SK-N-SH (cell line): ENCODE results near the gene RESF1. TPM values are rescaled to one million over a fixed set of nuclear protein-coding genes. Genes with fewer than 3 reads are reported as not detected.

Experiments used
- CTCF ChIA-PET: fragments of 300-600, 350-600 bp; formaldehyde crosslinking; extraction: SDS; loops from one replicate; lab custom pipeline; 2021; lab: Yijun Ruan, JAX
- POLR2A ChIA-PET: fragments of 350-600 bp; sonication (Branson Sonifier 250); formaldehyde crosslinking; extraction: SDS; loops from one replicate; lab custom pipeline; 2020; ENCODE audit warnings: antibody characterized with exemption, inconsistent platforms; lab: Yijun Ruan, JAX
- DNase-seq: peaks from one replicate; pipeline ENCODE4 v3.0.0; 2012
- H2AFZ ChIP-seq: fragments of 200-600 bp; sonication (generic); 2 replicates; pipeline ENCODE4 v1.8.1; 2016; ENCODE audit warnings: antibody characterized with exemption, mild to moderate bottlenecking, low read depth
- H3F3A ChIP-seq: fragments of 200-600 bp; sonication (generic); replicated peaks from 2 replicates; pipeline ENCODE3; 2016; ENCODE audit warnings: antibody characterized with exemption, mild to moderate bottlenecking; ENCODE audit not compliant: insufficient read depth
- H3K27ac ChIP-seq, 2 experiments: fragments of 200-500 bp in 1 of 2; fragments of 200-600 bp in 1 of 2; sonication (Bioruptor generic) in 1 of 2; sonication (generic), shearing (Covaris generic) in 1 of 2; 2 replicates each; pipeline versions ENCODE4 v1.5.1 to v1.6.1; 2014 to 2016; ENCODE audit warnings: low read depth in 2 of 2, inconsistent platforms in 1 of 2, low read length in 1 of 2, mild to moderate bottlenecking in 1 of 2, mixed read lengths in 1 of 2
- H3K27me3 ChIP-seq: fragments of 200-600 bp; sonication (generic), shearing (Covaris generic); 2 replicates; pipeline ENCODE4 v1.6.1; 2016; ENCODE audit warnings: mixed run types; ENCODE audit not compliant: insufficient read depth
- H3K36me3 ChIP-seq, 2 experiments: fragments of 200-500 bp in 1 of 2; fragments of 200-600 bp in 1 of 2; sonication (Bioruptor generic) in 1 of 2; sonication (generic) in 1 of 2; replicated peaks in 1 of 2; 2 replicates each; pipeline versions ENCODE3 to v1.5.1; 2014 to 2016; ENCODE audit warnings: low read length in 1 of 2, mild to moderate bottlenecking in 1 of 2; ENCODE audit not compliant: insufficient read depth in 2 of 2, control insufficient read depth in 1 of 2
- H3K4me1 ChIP-seq, 2 experiments: fragments of 200-500 bp in 1 of 2; fragments of 200-600 bp in 1 of 2; sonication (Bioruptor generic) in 1 of 2; sonication (generic), shearing (Covaris generic) in 1 of 2; 2 replicates each; pipeline versions ENCODE4 v1.5.1 to v1.6.1; 2014 to 2016; ENCODE audit warnings: low read depth in 1 of 2, low read length in 1 of 2, mixed run types in 1 of 2; ENCODE audit not compliant: insufficient read depth in 2 of 2, control insufficient read depth in 1 of 2
- H3K4me2 ChIP-seq: fragments of 200-600 bp; sonication (generic), shearing (Covaris generic); 2 replicates; pipeline ENCODE4 v1.6.1; 2017; ENCODE audit warnings: mixed run types
- H3K4me3 ChIP-seq, 2 experiments: fragments of 200-500 bp in 1 of 2; fragments of 200-600 bp in 1 of 2; sonication (Bioruptor generic) in 1 of 2; sonication (generic), shearing (Covaris generic) in 1 of 2; 2 replicates each; pipeline versions ENCODE4 v1.5.1 to v1.8.1; 2014 to 2016; ENCODE audit warnings: low read depth in 2 of 2, inconsistent platforms in 1 of 2, low read length in 1 of 2, mild to moderate bottlenecking in 1 of 2, mixed read lengths in 1 of 2, moderate library complexity in 1 of 2
- H3K79me2 ChIP-seq: fragments of 200-600 bp; sonication (generic); 2 replicates; pipeline ENCODE4 v1.8.1; 2017; ENCODE audit warnings: mild to moderate bottlenecking; ENCODE audit not compliant: insufficient read depth
- H3K9ac ChIP-seq: fragments of 200-600 bp; sonication (generic); 2 replicates; pipeline ENCODE4 v1.6.1; 2017; ENCODE audit warnings: mixed run types
- H3K9me2 ChIP-seq: fragments of 200-600 bp; sonication (generic); 2 replicates; pipeline ENCODE4 v1.6.1; 2017; ENCODE audit warnings: mixed run types
- H3K9me3 ChIP-seq: fragments of 200-600 bp; sonication (generic); 2 replicates; pipeline ENCODE4 v1.6.1; 2017; ENCODE audit warnings: mixed run types, mild to moderate bottlenecking, moderate library complexity
- H4K20me1 ChIP-seq: fragments of 200-600 bp; sonication (generic); 2 replicates; pipeline ENCODE4 v1.6.1; 2017; ENCODE audit warnings: mild to moderate bottlenecking, mixed run types; ENCODE audit not compliant: insufficient read depth
- ELF1 ChIP-seq: IDR thresholded peaks from 2 replicates; pipeline ENCODE4 v1.4.0; 2012
- EZH2phosphoT487 ChIP-seq: fragments of 200-600 bp; sonication (generic); IDR thresholded peaks from 2 replicates; pipeline ENCODE4 v1.6.1; 2017; ENCODE audit warnings: low read depth, mixed run types, mild to moderate bottlenecking, antibody characterized with exemption, moderate library complexity, borderline replicate concordance
- FOSL2 ChIP-seq: IDR thresholded peaks from 2 replicates; pipeline ENCODE4 v1.4.0; 2012; ENCODE audit warnings: low read depth, mild to moderate bottlenecking, moderate library complexity, borderline replicate concordance
- FOXM1 ChIP-seq: IDR thresholded peaks from 2 replicates; pipeline ENCODE4 v1.4.0; 2012; ENCODE audit warnings: low read depth, mild to moderate bottlenecking
- GABPA ChIP-seq: IDR thresholded peaks from 2 replicates; pipeline ENCODE4 v1.4.0; 2012; ENCODE audit warnings: low read depth, mild to moderate bottlenecking
- NRF1 ChIP-seq: IDR thresholded peaks from 2 replicates; pipeline ENCODE4 v1.6.1; 2012; ENCODE audit warnings: low read depth, mild to moderate bottlenecking, low read length
- RAD21 ChIP-seq: IDR thresholded peaks from 2 replicates; pipeline ENCODE4 v1.6.1; 2012; ENCODE audit warnings: mild to moderate bottlenecking, low read length
- RFX5 ChIP-seq: IDR thresholded peaks from 2 replicates; pipeline ENCODE4 v1.6.1; 2012; ENCODE audit warnings: mild to moderate bottlenecking, improper control_type of control experiment, low read length
- SIN3A ChIP-seq: IDR thresholded peaks from 2 replicates; pipeline ENCODE4 v1.6.1; 2012; ENCODE audit warnings: low read depth, mild to moderate bottlenecking, low read length, moderate library complexity, borderline replicate concordance
- TAF1 ChIP-seq: IDR thresholded peaks from 2 replicates; pipeline ENCODE4 v1.6.1; 2012; ENCODE audit warnings: low read depth, mild to moderate bottlenecking, low read length, moderate library complexity, borderline replicate concordance
- TCF12 ChIP-seq: IDR thresholded peaks from 2 replicates; pipeline ENCODE4 v1.4.0; 2012
- TEAD4 ChIP-seq: IDR thresholded peaks from 2 replicates; pipeline ENCODE4 v1.4.0; 2012; ENCODE audit warnings: mild to moderate bottlenecking, borderline replicate concordance; ENCODE audit not compliant: insufficient read depth
- YY1 ChIP-seq: IDR thresholded peaks from 2 replicates; pipeline ENCODE4 v1.4.0; 2012; ENCODE audit warnings: low read depth, mild to moderate bottlenecking
- ZBTB33 ChIP-seq: IDR thresholded peaks from 2 replicates; pipeline ENCODE4 v1.4.0; 2012; ENCODE audit warnings: low read depth, borderline replicate concordance
- WGBS: methylation state at CpG from one replicate; pipeline ENCODE4 v1.1.6; 2017; ENCODE audit warnings: low lambda C conversion rate; 5-methylcytosine and 5-hydroxymethylcytosine counted together
- polyA plus RNA-seq, 3 experiments: library from polyadenylated mRNA; depleted of rRNA; stranded (reverse); fragments of >200 nt; gene quantifications; 2 replicates each; pipeline ENCODE4 v1.2.3, GENCODE V29; 2012

The RESF1 gene
- polyA plus RNA-seq, 1 of the 3 experiments (the other 2 are of a cell fraction) = 4.9 TPM

DNA sequence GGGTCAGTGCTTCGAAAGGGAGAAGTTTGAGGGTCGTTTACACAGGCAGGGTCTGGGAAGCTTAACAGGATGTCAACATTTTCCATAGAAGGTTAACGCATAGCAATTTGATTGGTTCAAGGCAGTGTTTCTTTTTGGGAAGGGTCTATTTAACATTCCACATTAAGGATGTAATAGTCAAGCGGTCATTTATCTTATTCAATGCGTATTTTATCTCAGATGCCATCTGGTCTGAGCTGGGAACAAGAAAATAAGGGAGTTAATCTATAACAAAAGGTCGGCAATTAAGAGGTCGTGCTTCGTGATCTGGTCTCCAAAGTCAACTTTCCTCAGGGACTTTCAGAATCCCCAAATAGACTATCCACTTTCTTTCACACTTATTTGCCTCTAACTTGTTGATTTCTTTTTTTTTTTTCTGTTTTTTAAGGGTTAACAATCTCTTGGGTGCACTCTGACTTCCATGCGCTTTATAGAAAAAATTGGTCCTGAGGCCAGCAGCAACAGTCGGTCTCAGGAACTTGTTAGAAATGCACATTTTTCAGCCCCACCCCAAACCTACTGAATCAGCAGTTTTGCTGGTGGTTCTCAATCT lies 550 bp upstream of the RESF1 start:
- H3K9me3 ChIP-seq = no peaks in the 10 kb centered on the region
- TF ChIP-seq YY1 = no peak
- no peak for TF ChIP-seq SIN3A
- TF ChIP-seq RAD21 = no peak
- 48% methylated on average over 10 of the region's 10 CpGs for WGBS
- no peak for DNase-seq
- peak overlapping the region; percentile 78 for H3K4me2 ChIP-seq
- no peaks in the 10 kb centered on the region for H3K9me2 ChIP-seq
- peak overlapping the region; percentile 69 for H3K9ac ChIP-seq
- H3K4me3 ChIP-seq = peak overlapping the region; percentile 67 to 73
- CTCF ChIA-PET = interaction anchor here (0.7 to 1.9 kb wide), 3 partner anchors 9 to 305 kb away, joined by 3 to 5 read pairs (median 4); no protein-coding TSS in a partner anchor
- H3K79me2 ChIP-seq = peaks cover 40% of the 10 kb centered on the region
- peaks cover 5% of the 10 kb centered on the region; the same call in 1 of the 2 replicates for H4K20me1 ChIP-seq
- H2AFZ ChIP-seq = peak overlapping the region; percentile 99
- H3K27ac ChIP-seq = peak overlapping the region; percentile 68 to 78
- no peaks in the 10 kb centered on the region for H3F3A ChIP-seq
- H3K4me1 ChIP-seq = peaks cover 3 to 11% of the 10 kb centered on the region in 2 experiments; a peak in 3 of 4 replicates
- POLR2A ChIA-PET = interaction anchor here (1.0 kb wide), 1 partner anchor 81 kb away, joined by 3 read pairs; no protein-coding TSS in a partner anchor
- no peaks in the 10 kb centered on the region for H3K27me3 ChIP-seq
- peaks cover 11 to 15% of the 10 kb centered on the region in 2 experiments for H3K36me3 ChIP-seq

GRCh38 chr12:31959701-31960391 lies 631 bp downstream of the RESF1 start:
- peak overlapping the region; percentile 67 to 73 for H3K4me3 ChIP-seq
- ChIA-PET CTCF (interaction anchor here (0.6 to 1.9 kb wide), 6 partner anchors 10 to 350 kb away, joined by 3 to 8 read pairs (median 4); no protein-coding TSS in a partner anchor), POLR2A (interaction anchor here (0.6 to 1.2 kb wide), 4 partner anchors 80 to 307 kb away, joined by 3 to 5 read pairs (median 3); partner anchors contain the start of gene ETFBKMT)
- H3K9me2 ChIP-seq = no peaks in the 10 kb centered on the region
- H4K20me1 ChIP-seq = peaks cover 5% of the 10 kb centered on the region; the same call in 1 of the 2 replicates
- H2AFZ ChIP-seq = peak overlapping the region; percentile 39; the same call in 1 of the 2 replicates
- peak; percentile 81 for DNase-seq
- WGBS = 4% methylated on average over 24 of the region's 47 CpGs
- no peaks in the 10 kb centered on the region for H3K9me3 ChIP-seq
- H3K36me3 ChIP-seq = peaks cover 14 to 23% of the 10 kb centered on the region in 2 experiments
- peak overlapping the region; percentile 69 for H3K9ac ChIP-seq
- H3K27ac ChIP-seq = peak overlapping the region; percentile 68 to 78
- H3K27me3 ChIP-seq = no peaks in the 10 kb centered on the region
- peaks cover 51% of the 10 kb centered on the region for H3K79me2 ChIP-seq
- H3F3A ChIP-seq = no peaks in the 10 kb centered on the region
- peaks cover 3 to 11% of the 10 kb centered on the region in 2 experiments; a peak in 3 of 4 replicates for H3K4me1 ChIP-seq
- H3K4me2 ChIP-seq = peak overlapping the region; percentile 78
- no peak for TF ChIP-seq TCF12
- peak; percentile 47 for TF ChIP-seq RAD21

GRCh38 chr12:31961137-31961536 lies 1.9 kb downstream of the RESF1 start:
- Histone ChIP-seq H3K36me3 (peaks cover 14 to 23% of the 10 kb centered on the region in 2 experiments), H3K9me2 (no peaks in the 10 kb centered on the region), H3K79me2 (peaks cover 63% of the 10 kb centered on the region), H3K4me3 (peak overlapping the region in 1 of 2 experiments; percentile 67; a peak in 1 of 4 replicates), H4K20me1 (peaks cover 8% of the 10 kb centered on the region), H3K27ac (no peak overlapping the region), H3K9ac (0 out of 2 replicates have a peak overlapping the region, but pooled peaks have one; percentile 69), H3K4me1 (peaks cover 3 to 11% of the 10 kb centered on the region in 2 experiments; a peak in 3 of 4 replicates), H3K9me3 (no peaks in the 10 kb centered on the region)
- 98% methylated on average over 2 of the region's 2 CpGs for WGBS
- TF ChIP-seq SIN3A (no peak), FOXM1 (no peak), NRF1 (no peak), FOSL2 (no peak), GABPA (no peak), ELF1 (no peak), TEAD4 (no peak), TCF12 (no peak), RFX5 (no peak), TAF1 (no peak), ZBTB33 (no peak), EZH2phosphoT487 (no peak), RAD21 (no peak)
- TF ChIP-seq, all 33 proteins: peak for 0
- CTCF ChIA-PET = interaction anchor here (1.1 to 1.9 kb wide), 2 partner anchors 308 to 351 kb away, joined by 3 to 8 read pairs; no protein-coding TSS in a partner anchor
- Histone ChIP-seq H2AFZ (no peak overlapping the region), H3K27me3 (no peaks in the 10 kb centered on the region), H3F3A (no peaks in the 10 kb centered on the region), H3K4me2 (peak overlapping the region; percentile 78)
- POLR2A ChIA-PET = no interaction called here
- DNase-seq = no peak
